Activated naive CD8-positive, alpha-beta T cell treated with anti-CD3 and anti-CD28 coated beads for 36 hours (primary cell): ENCODE measurements around the gene ENTPD2. TPM values are rescaled to one million over a fixed set of nuclear protein-coding genes. Genes with fewer than 3 reads are reported as not detected.

ENCODE experiments used
- DNase-seq: peaks from one replicate; pipeline ENCODE4 v3.0.0; 2021
- H3K27ac Mint-ChIP-seq: one replicate; pipeline ENCODE4 v1.8.0; 2022; ENCODE audit warnings: mild to moderate bottlenecking, moderate library complexity, mixed read lengths
- H3K27me3 Mint-ChIP-seq: one replicate; pipeline ENCODE4 v1.8.0; 2022; ENCODE audit warnings: mild to moderate bottlenecking, mixed read lengths
- H3K36me3 Mint-ChIP-seq: one replicate; pipeline ENCODE4 v1.8.0; 2021; ENCODE audit warnings: mild to moderate bottlenecking, mixed read lengths
- H3K4me1 Mint-ChIP-seq: one replicate; pipeline ENCODE4 v1.8.0; 2021; ENCODE audit warnings: mixed read lengths
- H3K4me3 Mint-ChIP-seq: one replicate; pipeline ENCODE4 v1.8.0; 2022; ENCODE audit warnings: mild to moderate bottlenecking, moderate library complexity, mixed read lengths
- H3K9me3 Mint-ChIP-seq: one replicate; pipeline ENCODE4 v1.8.0; 2022; ENCODE audit warnings: mixed read lengths
- total RNA-seq, 2 experiments: library from RNA; stranded (reverse); gene quantifications; one replicate each; pipeline ENCODE4 v1.2.3, GENCODE V29; 2021

The ENTPD2 gene
- total RNA-seq, 2 experiments from 2014 or later: not detected

DNA sequence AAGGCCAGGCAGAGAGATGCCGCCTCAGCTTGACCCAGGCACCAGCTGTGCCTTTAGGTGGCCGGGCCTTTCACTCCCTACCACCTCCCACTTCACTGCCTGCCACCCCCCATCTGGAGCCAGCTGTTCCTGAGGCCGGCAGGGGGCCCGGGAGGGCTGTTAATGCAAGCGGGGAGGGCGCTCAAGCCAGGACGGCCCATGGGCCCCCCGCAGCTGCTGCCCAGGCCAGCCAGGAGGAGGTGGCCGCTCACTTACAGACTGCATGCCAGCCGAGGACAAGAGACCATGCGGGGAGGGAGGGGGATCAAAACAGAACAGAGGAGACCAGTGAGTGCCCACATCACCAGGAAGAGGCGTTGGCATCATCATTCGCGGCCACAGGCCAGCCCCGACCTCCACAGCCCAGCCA lies 30.3 kb downstream of the ENTPD2 start:
- H3K27me3 Mint-ChIP-seq: no peaks in the 10 kb centered on the region
- no peaks in the 10 kb centered on the region for H3K9me3 Mint-ChIP-seq
- H3K4me3 Mint-ChIP-seq: no peak overlapping the region
- H3K4me1 Mint-ChIP-seq: peaks cover 4% of the 10 kb centered on the region
- DNase-seq: no peak
- no peaks in the 10 kb centered on the region for H3K36me3 Mint-ChIP-seq
- H3K27ac Mint-ChIP-seq: no peak overlapping the region

DNA sequence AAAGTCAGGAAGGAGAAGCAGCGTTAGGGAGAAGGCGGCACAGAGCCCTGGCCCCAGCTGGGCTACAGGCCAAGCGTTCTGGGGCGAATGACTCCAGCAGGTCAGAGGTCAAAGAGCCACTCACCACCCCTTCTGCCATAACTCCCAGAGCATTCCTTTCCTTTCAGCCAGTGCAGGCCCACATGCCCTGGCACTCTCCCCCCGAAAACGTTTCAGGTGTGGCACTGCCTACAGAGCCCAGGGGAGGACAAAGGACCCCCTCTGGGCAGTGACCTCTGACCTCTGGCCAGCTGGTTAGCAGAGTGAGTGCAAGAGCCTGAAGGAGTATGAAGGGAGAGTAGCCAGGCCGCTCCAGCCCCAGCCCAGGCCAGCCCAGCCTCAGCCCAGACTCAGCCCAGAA lies 30.7 kb downstream of the ENTPD2 start:
- H3K9me3 Mint-ChIP-seq: no peaks in the 10 kb centered on the region
- H3K4me1 Mint-ChIP-seq: peaks cover 4% of the 10 kb centered on the region
- no peak overlapping the region for H3K27ac Mint-ChIP-seq
- no peaks in the 10 kb centered on the region for H3K36me3 Mint-ChIP-seq
- H3K27me3 Mint-ChIP-seq: no peaks in the 10 kb centered on the region
- H3K4me3 Mint-ChIP-seq: no peak overlapping the region
- DNase-seq: no peak

DNA sequence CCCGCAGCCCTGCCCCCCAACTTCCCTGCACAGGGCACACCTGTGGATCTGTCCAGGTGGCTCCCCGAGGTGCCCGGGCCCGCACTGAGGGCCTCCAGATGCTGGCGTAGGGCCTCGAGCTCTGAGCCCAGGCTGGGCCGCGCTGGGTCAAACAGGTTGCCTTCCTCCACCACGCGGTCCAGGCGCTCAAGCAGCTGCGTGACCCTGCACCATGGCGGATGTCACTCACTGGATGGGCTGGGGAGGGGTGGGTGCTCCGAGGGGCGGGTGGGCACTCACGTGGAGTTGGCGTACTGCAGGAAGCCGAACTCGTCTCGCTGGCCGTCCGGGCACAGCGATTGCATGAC lies 31.2 kb downstream of the ENTPD2 start:
- Mint-ChIP-seq H3K27ac (no peak overlapping the region), H3K36me3 (no peaks in the 10 kb centered on the region), H3K4me3 (no peak overlapping the region), H3K4me1 (peaks cover 4% of the 10 kb centered on the region), H3K9me3 (no peaks in the 10 kb centered on the region), H3K27me3 (no peaks in the 10 kb centered on the region)
- DNase-seq: no peak

DNA sequence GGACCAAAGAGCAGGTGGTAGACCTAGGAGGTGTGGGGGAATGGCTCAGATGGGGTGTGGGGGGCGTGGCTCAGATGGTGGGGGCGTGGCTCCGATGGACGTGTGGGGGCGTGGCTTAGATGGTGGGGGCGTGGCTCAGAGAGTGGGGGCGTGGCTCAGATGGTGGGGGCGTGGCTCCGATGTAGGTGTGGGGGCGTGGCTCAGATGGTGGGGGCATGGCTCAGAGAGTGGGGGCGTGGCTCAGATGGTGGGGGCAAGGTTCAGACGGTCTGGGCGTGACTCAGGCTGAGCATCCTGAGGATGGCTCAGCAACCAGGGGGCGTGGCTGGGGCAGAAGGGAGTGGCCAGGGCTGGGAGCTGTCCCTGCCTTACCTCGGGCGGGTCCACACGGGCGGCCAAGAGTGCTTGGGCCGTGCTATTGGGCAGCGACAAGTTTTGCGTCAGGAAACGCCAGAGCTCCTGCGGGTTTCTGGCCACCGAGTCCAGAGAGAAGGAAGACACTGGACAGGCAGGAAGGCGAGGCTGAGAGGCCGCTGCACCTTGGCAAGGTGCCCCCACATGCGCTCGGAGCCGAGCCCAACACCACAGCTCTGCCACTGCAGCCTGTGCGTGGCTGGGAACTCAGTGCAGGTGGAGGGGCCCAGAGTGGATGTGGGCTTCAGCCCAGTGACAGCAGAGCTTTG lies 31.7 kb downstream of the ENTPD2 start:
- DNase-seq: peak; percentile 76
- H3K4me1 Mint-ChIP-seq: peaks cover 2% of the 10 kb centered on the region
- H3K9me3 Mint-ChIP-seq: no peaks in the 10 kb centered on the region
- no peaks in the 10 kb centered on the region for H3K27me3 Mint-ChIP-seq
- H3K4me3 Mint-ChIP-seq: no peak overlapping the region
- H3K27ac Mint-ChIP-seq: no peak overlapping the region
- no peaks in the 10 kb centered on the region for H3K36me3 Mint-ChIP-seq

DNA sequence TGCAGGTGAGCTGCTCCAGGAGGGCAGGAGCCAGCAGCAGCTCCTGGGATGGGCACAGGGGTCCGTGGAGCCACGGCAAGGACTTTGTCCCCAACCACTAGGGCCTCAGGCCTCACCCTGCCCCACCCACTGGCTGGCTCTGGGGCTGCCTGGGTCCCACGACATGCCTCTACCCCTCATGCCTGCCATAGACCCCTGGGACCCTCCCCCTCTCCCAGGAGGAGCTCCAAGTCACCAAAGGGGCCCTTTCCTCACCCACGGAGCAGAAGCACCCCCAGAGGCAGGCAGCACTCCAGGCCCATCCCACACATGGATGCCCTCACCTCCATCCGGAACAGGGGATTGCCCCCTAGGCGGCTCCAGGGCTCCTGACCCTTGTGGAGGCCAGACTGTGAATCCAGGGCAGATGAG lies 32.3 kb downstream of the ENTPD2 start:
- H3K4me3 Mint-ChIP-seq: no peak overlapping the region
- no peak for DNase-seq

DNA sequence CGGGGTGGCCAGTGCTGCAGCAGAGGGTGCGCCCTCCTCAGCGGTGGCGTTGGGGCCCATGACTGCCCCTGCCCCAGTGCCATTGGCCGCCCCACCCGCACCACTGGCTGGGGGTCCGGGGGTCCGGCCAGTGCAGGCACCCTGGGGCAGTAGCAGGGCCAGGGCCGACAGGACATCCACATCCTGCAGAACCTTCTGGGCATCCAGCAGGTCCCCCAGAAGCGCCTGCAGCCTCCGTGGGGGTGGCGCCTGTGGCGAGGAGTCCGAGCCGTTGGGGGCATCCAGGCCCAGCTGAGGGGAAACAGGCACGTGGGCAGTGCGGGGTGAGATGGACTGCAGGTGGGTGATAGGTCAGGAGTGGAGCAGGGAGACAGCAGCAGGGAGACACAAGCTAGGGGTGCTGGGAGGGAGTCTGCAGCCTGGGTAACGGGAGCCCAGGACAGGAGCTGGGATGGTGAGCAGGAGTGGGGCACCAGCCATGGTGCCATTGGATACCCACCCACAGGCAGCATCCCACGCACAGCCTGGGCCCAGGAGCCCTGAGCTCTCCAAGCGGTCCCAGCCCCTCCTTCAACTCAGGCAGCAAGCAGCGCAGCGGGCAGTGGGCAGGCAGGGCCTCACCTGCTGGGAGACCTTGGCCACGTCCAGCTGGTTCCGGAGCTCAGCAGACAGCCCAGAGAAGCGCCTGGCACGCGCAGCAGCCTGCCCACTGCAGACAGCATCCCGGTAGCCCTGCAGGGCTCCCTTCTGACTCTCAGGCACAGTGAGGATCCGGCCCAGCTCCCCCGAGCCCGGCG lies 32.9 kb downstream of the ENTPD2 start:
- Mint-ChIP-seq H3K27me3 (no peaks in the 10 kb centered on the region), H3K27ac (no peak overlapping the region), H3K4me3 (no peak overlapping the region), H3K4me1 (no peaks in the 10 kb centered on the region), H3K9me3 (no peaks in the 10 kb centered on the region), H3K36me3 (no peaks in the 10 kb centered on the region)
- no peak for DNase-seq

More for the DNA sequence above, 32.3 kb downstream of the ENTPD2 start:
- H3K27ac Mint-ChIP-seq: no peak overlapping the region
- H3K36me3 Mint-ChIP-seq: no peaks in the 10 kb centered on the region
- peaks cover under 1% of the 10 kb centered on the region for H3K4me1 Mint-ChIP-seq
- H3K27me3 Mint-ChIP-seq: no peaks in the 10 kb centered on the region
- no peaks in the 10 kb centered on the region for H3K9me3 Mint-ChIP-seq

DNA sequence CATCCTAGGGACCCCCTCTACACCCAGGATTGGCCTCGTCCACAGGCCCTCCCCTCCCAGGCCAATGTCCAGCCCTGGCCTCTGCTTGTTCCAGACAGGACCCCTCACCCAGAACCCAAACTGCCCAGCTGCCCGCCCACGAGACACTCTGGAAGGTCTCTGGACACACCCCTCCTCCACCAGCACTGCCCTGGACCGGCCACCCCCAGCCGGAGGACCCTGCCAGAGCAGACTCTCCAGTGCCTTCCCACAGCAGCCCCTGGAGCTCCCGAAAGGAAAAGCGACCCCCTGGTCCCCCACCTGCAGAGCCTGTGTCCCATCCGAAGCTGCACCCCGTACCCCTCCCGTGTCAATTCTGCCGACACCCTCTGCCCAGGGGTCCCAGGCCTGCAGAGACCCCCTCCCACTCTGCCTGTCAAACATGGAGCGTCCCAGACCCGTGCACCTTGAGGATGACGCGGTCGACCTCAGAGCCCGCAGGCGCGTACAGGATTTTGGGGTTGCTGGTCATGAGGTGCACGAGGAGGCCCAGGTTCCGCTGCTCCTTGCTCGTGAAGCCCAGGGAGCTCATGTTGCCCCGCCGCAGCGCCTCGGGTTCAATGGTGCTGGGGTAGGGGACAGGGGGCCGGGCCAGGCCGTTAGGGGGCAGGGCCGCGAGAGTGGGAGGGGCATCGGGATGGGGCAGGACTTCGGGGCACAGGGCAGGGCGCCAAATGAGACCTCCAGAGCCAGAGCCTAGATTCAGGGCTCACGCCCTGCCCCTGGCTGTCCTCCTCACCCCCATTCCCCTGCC lies 33.8 kb downstream of the ENTPD2 start:
- H3K27me3 Mint-ChIP-seq: no peaks in the 10 kb centered on the region
- no peak for DNase-seq
- H3K4me3 Mint-ChIP-seq: no peak overlapping the region
- no peak overlapping the region for H3K27ac Mint-ChIP-seq
- H3K4me1 Mint-ChIP-seq: no peaks in the 10 kb centered on the region
- H3K9me3 Mint-ChIP-seq: no peaks in the 10 kb centered on the region
- no peaks in the 10 kb centered on the region for H3K36me3 Mint-ChIP-seq

DNA sequence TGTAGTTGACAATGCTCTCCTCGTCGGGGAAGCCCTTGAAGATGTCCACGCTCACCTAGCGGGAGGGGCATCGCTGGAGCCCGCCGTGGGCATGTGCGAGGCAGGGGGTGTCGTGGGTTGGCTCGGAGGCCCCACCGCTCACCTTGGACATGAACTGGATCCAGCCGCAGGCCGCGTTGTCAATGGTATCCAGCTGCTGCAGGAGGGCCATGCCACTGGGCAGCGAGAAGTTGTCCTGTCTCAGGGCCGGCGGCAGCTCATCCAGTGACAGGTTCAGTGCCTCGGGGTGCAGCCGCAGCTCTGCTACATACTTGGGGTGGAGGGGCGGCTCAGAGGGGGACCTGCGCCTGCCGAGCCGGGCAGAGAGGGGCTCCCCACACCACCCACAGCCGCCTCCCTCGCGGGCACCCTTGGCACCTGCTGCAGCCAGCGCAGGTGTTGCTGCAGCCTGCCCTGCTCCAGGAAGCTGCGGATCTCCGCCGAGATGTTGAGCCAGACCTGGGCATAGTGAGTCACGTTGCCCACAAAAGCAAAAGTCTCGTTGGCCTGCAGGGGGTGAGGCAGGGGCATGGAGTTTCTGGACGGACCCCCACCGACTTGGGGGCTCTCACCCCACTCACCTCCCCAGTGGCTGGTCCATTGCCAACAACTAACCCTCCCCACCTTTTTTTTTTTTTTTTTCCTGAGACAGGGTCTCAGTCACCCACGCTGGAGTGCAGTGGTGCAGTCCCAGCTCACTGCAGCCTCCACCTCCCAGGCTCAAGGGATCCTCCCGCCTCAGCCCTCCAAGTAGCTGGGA lies 34.9 kb downstream of the ENTPD2 start:
- Mint-ChIP-seq H3K9me3 (no peaks in the 10 kb centered on the region), H3K27me3 (no peaks in the 10 kb centered on the region)

DNA sequence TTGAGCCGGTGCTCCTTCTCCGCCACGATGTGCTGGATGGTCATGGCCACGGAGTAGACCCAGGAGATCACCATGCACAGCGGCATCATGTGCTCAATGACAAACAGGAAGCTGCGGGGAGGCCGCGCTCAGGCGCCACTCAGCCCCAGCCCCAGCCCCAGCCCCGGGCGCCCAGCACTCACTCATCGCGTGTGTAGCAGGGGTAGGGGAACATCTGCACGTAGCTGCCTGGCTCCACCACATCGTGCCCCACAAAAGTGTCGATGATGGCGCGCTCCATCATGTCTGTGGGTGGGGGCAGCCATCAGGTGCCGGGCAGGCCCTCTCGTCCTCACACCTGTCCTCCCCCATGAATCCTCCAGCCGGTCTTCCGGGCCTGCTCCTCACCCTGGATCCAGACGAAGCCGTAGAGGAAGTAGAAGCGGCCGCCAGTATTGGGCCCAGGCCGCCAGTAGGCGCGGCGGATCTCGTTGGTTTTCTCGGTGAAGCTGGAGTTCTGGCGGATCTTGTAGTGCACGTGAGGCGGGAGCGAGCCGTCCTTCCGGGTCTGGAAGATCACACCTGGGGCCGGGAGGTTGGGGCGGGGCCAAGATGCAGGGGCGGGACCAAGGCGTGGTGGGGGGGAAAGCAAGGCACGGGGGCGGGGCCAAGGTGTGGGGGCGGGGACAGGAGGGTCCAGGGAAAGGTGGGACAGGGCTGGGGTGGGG lies 35.9 kb downstream of the ENTPD2 start:
- Mint-ChIP-seq H3K36me3 (no peaks in the 10 kb centered on the region), H3K4me3 (no peak overlapping the region), H3K27ac (no peak overlapping the region), H3K4me1 (no peaks in the 10 kb centered on the region), H3K9me3 (no peaks in the 10 kb centered on the region), H3K27me3 (no peaks in the 10 kb centered on the region)
- DNase-seq: no peak

More for the DNA sequence above, 34.9 kb downstream of the ENTPD2 start:
- no peaks in the 10 kb centered on the region for H3K36me3 Mint-ChIP-seq
- H3K4me1 Mint-ChIP-seq: no peaks in the 10 kb centered on the region
- DNase-seq: no peak
- H3K4me3 Mint-ChIP-seq: no peak overlapping the region
- H3K27ac Mint-ChIP-seq: no peak overlapping the region

DNA sequence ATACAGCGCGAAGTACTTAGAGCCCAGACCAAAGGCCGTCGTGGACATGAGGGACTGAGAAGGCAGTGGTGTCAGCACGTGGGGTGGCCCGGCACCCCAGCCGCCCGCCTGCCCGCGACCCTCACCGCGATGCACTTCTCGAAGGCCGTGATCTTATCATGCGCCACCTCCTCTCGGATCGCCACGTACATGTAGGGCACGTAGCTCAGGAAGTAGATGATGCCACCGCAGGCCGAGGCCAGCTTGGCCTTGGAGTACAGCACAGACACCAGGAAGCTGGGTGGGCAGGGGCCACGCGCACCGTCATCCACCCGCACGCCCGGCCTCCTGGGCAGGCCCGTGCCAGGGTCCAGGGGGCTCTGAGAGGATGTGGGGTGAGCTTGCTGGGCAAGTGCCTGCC lies 36.8 kb downstream of the ENTPD2 start:
- Mint-ChIP-seq H3K27me3 (no peaks in the 10 kb centered on the region), H3K27ac (no peak overlapping the region), H3K4me3 (no peak overlapping the region), H3K36me3 (no peaks in the 10 kb centered on the region), H3K9me3 (no peaks in the 10 kb centered on the region), H3K4me1 (no peaks in the 10 kb centered on the region)
- no peak for DNase-seq

DNA sequence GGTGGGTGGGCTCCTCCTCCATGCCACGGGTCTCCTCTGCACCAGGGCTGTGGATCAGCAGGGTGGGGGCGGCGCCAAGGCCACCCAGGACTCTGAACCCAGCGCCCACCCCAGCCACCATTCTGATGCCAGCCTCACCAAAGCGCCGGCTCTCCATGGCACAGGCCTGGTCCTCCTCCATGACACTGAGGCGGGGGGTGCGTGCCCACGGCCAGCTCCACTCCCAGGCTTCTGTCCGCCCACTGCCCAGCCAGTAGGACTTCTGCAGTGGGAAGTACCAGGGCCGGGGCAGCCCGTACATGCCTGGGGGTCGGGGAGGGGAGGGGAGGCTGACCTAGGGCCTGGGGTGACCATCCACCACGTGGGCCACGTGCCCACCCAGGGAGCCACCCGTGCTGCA lies 37.4 kb downstream of the ENTPD2 start:
- H3K27me3 Mint-ChIP-seq: no peaks in the 10 kb centered on the region
- H3K4me3 Mint-ChIP-seq: no peak overlapping the region
- DNase-seq: no peak
- H3K36me3 Mint-ChIP-seq: no peaks in the 10 kb centered on the region
- H3K27ac Mint-ChIP-seq: no peak overlapping the region
- H3K9me3 Mint-ChIP-seq: no peaks in the 10 kb centered on the region
- no peaks in the 10 kb centered on the region for H3K4me1 Mint-ChIP-seq

DNA sequence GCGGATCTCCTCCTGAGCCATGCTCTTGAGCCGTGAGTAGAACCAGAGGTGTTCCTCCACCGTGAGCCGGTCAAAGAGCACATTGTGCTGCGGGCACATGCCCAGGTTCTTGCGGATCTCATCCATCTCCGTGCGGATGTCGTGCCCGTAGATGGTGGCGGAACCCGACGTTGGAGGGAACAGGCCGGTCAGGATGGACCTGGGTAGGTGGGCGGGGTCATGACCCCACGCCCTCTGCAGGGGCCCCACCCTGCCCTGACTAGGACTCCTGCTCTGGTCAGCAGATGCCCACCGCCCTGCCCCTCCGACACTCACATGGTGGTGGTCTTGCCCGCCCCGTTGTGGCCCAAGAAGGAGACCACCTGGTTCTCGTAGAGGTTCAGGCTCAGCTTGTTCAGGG lies 37.9 kb downstream of the ENTPD2 start:
- Mint-ChIP-seq H3K4me1 (no peaks in the 10 kb centered on the region), H3K4me3 (no peak overlapping the region), H3K9me3 (no peaks in the 10 kb centered on the region), H3K27me3 (no peaks in the 10 kb centered on the region), H3K36me3 (no peaks in the 10 kb centered on the region), H3K27ac (no peak overlapping the region)
- DNase-seq: no peak

DNA sequence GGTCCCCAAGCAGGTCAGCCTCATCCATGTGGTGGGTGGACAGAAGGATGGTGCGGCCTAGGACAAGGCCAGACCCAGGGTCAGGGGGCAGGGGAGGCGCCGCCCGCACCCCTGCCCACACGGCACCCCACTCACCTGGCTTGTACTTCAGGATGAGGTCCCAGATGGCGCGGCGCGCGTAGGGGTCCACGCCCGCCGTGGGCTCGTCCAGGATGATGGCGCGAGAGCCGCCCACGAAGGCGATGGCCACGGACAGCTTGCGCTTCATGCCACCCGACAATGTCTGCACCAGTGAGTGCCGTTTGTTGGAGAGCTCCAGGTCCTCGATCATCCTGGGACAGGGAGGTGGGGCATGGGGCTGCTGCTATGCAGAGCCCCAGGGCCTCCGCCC lies 38.3 kb downstream of the ENTPD2 start:
- Mint-ChIP-seq H3K36me3 (no peaks in the 10 kb centered on the region), H3K4me3 (no peak overlapping the region), H3K27me3 (no peaks in the 10 kb centered on the region)

DNA sequence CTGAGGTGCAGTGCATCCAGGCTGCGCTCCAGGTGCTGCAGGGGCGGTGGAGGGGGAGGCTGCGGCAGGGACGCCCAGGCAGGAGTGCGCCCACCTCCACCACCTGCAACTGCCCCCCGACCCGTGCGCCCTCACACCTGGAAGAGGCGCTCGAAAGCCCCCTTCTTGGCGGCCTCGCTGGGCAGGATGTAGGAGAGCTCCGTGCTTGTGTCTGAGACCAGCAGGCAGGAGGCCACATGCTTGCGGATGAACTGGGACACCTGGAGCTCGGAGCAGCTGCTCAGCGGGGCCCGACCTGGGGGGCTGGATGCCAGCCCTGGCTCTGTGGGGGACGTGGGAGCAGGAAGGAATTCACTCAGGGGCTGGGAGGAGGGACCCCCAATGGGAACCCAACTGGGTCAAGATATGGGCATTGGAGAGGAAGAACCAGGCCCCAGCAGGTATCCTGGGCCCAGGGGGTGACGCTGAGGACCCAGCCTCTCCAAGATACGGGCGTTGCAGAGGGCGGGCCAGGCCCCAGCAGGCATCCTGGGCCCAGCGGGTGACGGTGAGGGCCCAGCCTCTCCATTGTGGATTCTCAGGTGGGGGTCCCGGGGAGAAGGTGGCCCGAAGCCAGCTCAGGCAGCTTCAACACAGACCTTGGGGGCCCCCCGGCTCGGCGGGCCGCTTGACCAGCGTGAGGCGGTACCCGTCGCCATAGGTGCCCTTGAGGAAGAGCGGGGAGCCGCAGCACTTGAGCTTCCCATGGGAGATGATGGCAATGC lies 38.9 kb downstream of the ENTPD2 start:
- DNase-seq: no peak
- no peak overlapping the region for H3K27ac Mint-ChIP-seq
- H3K4me1 Mint-ChIP-seq: no peaks in the 10 kb centered on the region
- H3K27me3 Mint-ChIP-seq: no peaks in the 10 kb centered on the region
- no peaks in the 10 kb centered on the region for H3K36me3 Mint-ChIP-seq
- H3K9me3 Mint-ChIP-seq: no peaks in the 10 kb centered on the region
- H3K4me3 Mint-ChIP-seq: no peak overlapping the region

More for the DNA sequence above, 38.3 kb downstream of the ENTPD2 start:
- H3K9me3 Mint-ChIP-seq: no peaks in the 10 kb centered on the region
- H3K27ac Mint-ChIP-seq: no peak overlapping the region
- no peaks in the 10 kb centered on the region for H3K4me1 Mint-ChIP-seq
- no peak for DNase-seq
